ENCODE measurements around the gene DNAI1. TPM values are rescaled to one million over a fixed set of nuclear protein-coding genes. Genes with fewer than 3 reads are reported as not detected.

The DNAI1 gene
- total and polyA plus RNA-seq, 2 of the 13 experiments (the other 11 are each of a cell fraction or from before 2014, with no cell fraction given) = not detected

GRCh38 chr9:34513567-34514214, 55.1 kb downstream of the DNAI1 start (continued):
- TF ChIP-seq HNF1B (CRISPR knock-in tag; IDR thresholded peaks at IDR 0.05) = no peak
- no peak for TF ChIP-seq ZNF691 (CRISPR knock-in tag; IDR thresholded peaks at IDR 0.05; ENCODE audit: borderline replicate concordance, low read depth)
- TF ChIP-seq SP5 (CRISPR knock-in tag; IDR thresholded peaks at IDR 0.05; ENCODE audit: borderline replicate concordance, low read depth) = no peak

- POLR2A ChIA-PET = no interaction called here
- H3K4me2 ChIP-seq (ENCODE audit: low read depth, low read length) = no peak overlapping the region
- H3K79me2 ChIP-seq (ENCODE audit: insufficient read depth, low read length) = no peaks in the 10 kb centered on the region
- no peaks in the 10 kb centered on the region for H3K36me3 ChIP-seq (replicated peaks in 1 of 2; ENCODE audit: control insufficient read depth in 1 of 2, insufficient read depth in 2 of 2, low read length in 2 of 2)
- DNase-seq (ENCODE audit: low spot score) = no peak
- FAIRE-seq = no peak
- H3K4me1 ChIP-seq (ENCODE audit: insufficient read depth, low read length) = peaks cover 16% of the 10 kb centered on the region
- intact Hi-C loops (cut with micrococcal nuclease; ENCODE audit: unreplicated experiment) (no loop called here), in situ Hi-C loops (cut with HindIII; ENCODE audit: extremely low pct_ligation_motif_present, low pct_unique_long_range_greater_than_20kb) (no loop called here)
- H4K20me1 ChIP-seq (ENCODE audit: insufficient read depth, low read length) = no peaks in the 10 kb centered on the region
- H3K27me3 ChIP-seq (ENCODE audit: control insufficient read depth in 1 of 2, insufficient read depth in 2 of 2, low read length in 2 of 2) = peaks cover 3 to 24% of the 10 kb centered on the region in 2 experiments; a peak in 3 of 5 replicates
- H3K9me3 ChIP-seq (ENCODE audit: low read length) = no peaks in the 10 kb centered on the region
- no peak overlapping the region for H2AFZ ChIP-seq (ENCODE audit: low read length)
- no peak for ATAC-seq
- no peak overlapping the region for H3K4me3 ChIP-seq (replicated peaks in 1 of 3; ENCODE audit: insufficient read depth in 1 of 3, low read depth in 2 of 3, low read length in 3 of 3)
- no peak overlapping the region for H3K9ac ChIP-seq (ENCODE audit: insufficient read depth, low read depth, low read length)
- CTCF ChIA-PET (ENCODE audit: low intra/inter-chr PET ratio, low total read pairs) = no interaction called here
- no peak overlapping the region for H3K27ac ChIP-seq (ENCODE audit: extremely low read length, insufficient read depth, low read length)
- no TSS peak for BruUV-seq (replicated peaks)
- WGBS (ENCODE audit: low lambda C conversion rate) = 43% methylated on average over 7 of the region's 8 CpGs
- TF ChIP-seq ZNF589 (CRISPR knock-in tag; conservative IDR thresholded peaks at IDR 0.05) (no peak), HNRNPUL1 (IDR thresholded peaks at IDR 0.05; ENCODE audit: low read depth, low read length) (no peak)
Observed at GRCh38 chr9:34514401-34514800, 55.8 kb downstream of the DNAI1 start.

Measured in HepG2 (cell line).